Liver (tissue), 9 donors: ENCODE results near the gene TLE4. TPM values are rescaled to one million over a fixed set of nuclear protein-coding genes. Genes with fewer than 3 reads are reported as not detected.

Experiments used
- DNase-seq: peaks from one replicate; pipeline ENCODE4 v3.0.0-alpha.2; 2017; ENCODE audit warnings: low spot score
- H3K27ac ChIP-seq, 2 donors: one replicate each; pipeline ENCODE4 v1.7.0; 2013; ENCODE audit warnings: inconsistent platforms in 2 of 2, low read length in 2 of 2, control low read depth in 1 of 2, low read depth in 1 of 2, mild to moderate bottlenecking in 1 of 2
- H3K27me3 ChIP-seq, 4 donors: one replicate each; pipeline versions ENCODE4 v1.6.1 to v1.7.0; 2013; ENCODE audit warnings: low read length in 3 of 4, inconsistent platforms in 1 of 4, mild to moderate bottlenecking in 1 of 4, moderate library complexity in 1 of 4; ENCODE audit not compliant: control insufficient read depth in 4 of 4, insufficient read depth in 4 of 4
- H3K36me3 ChIP-seq, 4 donors: one replicate each; pipeline versions ENCODE4 v1.6.1 to v1.7.0; 2013; ENCODE audit warnings: low read length in 3 of 4, mild to moderate bottlenecking in 3 of 4, low read depth in 1 of 4, moderate library complexity in 1 of 4; ENCODE audit not compliant: control insufficient read depth in 4 of 4, insufficient read depth in 3 of 4
- H3K4me1 ChIP-seq, 4 donors: one replicate each; pipeline versions ENCODE4 v1.6.1 to v1.7.0; 2013; ENCODE audit warnings: low read length in 3 of 4, mild to moderate bottlenecking in 3 of 4, moderate library complexity in 1 of 4; ENCODE audit not compliant: control insufficient read depth in 4 of 4, insufficient read depth in 4 of 4
- H3K4me3 ChIP-seq, 3 donors: one replicate each; pipeline versions ENCODE4 v1.6.1 to v1.7.0; 2013; ENCODE audit warnings: low read length in 3 of 3, control low read depth in 1 of 3, low read depth in 1 of 3, mild to moderate bottlenecking in 1 of 3
- H3K9ac ChIP-seq, 2 donors: one replicate each; pipeline ENCODE4 v1.7.0; 2013; ENCODE audit warnings: low read length in 2 of 2, mild to moderate bottlenecking in 2 of 2, moderate library complexity in 2 of 2, control low read depth in 1 of 2, low read depth in 1 of 2
- H3K9me3 ChIP-seq, 4 donors: one replicate each; pipeline versions ENCODE4 v1.6.1 to v1.7.0; 2013; ENCODE audit warnings: low read length in 3 of 4; ENCODE audit not compliant: control insufficient read depth in 4 of 4
- ATF3 ChIP-seq: IDR thresholded peaks from 2 replicates; pipeline ENCODE4 v1.6.1; 2016; ENCODE audit warnings: antibody characterized with exemption
- CTCF ChIP-seq: fragments of 150-350 bp; IDR thresholded peaks from 2 replicates; pipeline ENCODE4 v1.5.1; 2017; ENCODE audit warnings: improper control_type of control experiment, low read depth, low read length; ENCODE audit not compliant: missing input control
- EGR1 ChIP-seq, 2 donors: IDR thresholded peaks; 2 replicates each; pipeline ENCODE4 v1.6.1; 2016 to 2018; ENCODE audit warnings: antibody characterized with exemption in 2 of 2, low read depth in 2 of 2
- FOXA1 ChIP-seq: IDR thresholded peaks from 2 replicates; pipeline ENCODE4 v1.6.1; 2016; ENCODE audit warnings: antibody characterized with exemption
- FOXA2 ChIP-seq: IDR thresholded peaks from 2 replicates; pipeline ENCODE4 v1.6.1; 2016; ENCODE audit warnings: antibody characterized with exemption
- GABPA ChIP-seq, 2 donors: IDR thresholded peaks in 1 of 2; conservative IDR thresholded peaks in 1 of 2; 2 replicates each; pipeline ENCODE4 v1.6.1; 2016; ENCODE audit warnings: antibody characterized with exemption in 2 of 2, mild to moderate bottlenecking in 1 of 2, moderate library complexity in 1 of 2
- HNF4A ChIP-seq, 2 donors: conservative IDR thresholded peaks; 2 replicates each; pipeline ENCODE4 v1.6.1; 2016; ENCODE audit warnings: antibody characterized with exemption in 2 of 2, mild to moderate bottlenecking in 2 of 2
- HNF4G ChIP-seq: IDR thresholded peaks from 2 replicates; pipeline ENCODE4 v1.6.1; 2016; ENCODE audit warnings: antibody characterized with exemption
- JUND ChIP-seq, 2 donors: IDR thresholded peaks; 2 replicates each; pipeline ENCODE4 v1.6.1; 2016; ENCODE audit warnings: antibody characterized with exemption in 2 of 2
- NR2F2 ChIP-seq: IDR thresholded peaks from 2 replicates; pipeline ENCODE4 v1.6.1; 2016; ENCODE audit warnings: antibody characterized with exemption
- RAD21 ChIP-seq, 2 donors: IDR thresholded peaks; 2 replicates each; pipeline ENCODE4 v1.6.1; 2016; ENCODE audit warnings: antibody characterized with exemption in 2 of 2, mild to moderate bottlenecking in 2 of 2
- RXRA ChIP-seq, 2 donors: IDR thresholded peaks; 2 replicates each; pipeline ENCODE4 v1.6.1; 2017 to 2018; ENCODE audit warnings: antibody characterized with exemption in 2 of 2, mild to moderate bottlenecking in 1 of 2
- SP1 ChIP-seq: IDR thresholded peaks from 2 replicates; pipeline ENCODE4 v1.6.1; 2018; ENCODE audit warnings: antibody characterized with exemption, mild to moderate bottlenecking
- TAF1 ChIP-seq: conservative IDR thresholded peaks from 2 replicates; pipeline ENCODE4 v1.6.1; 2016; ENCODE audit warnings: antibody characterized with exemption, mild to moderate bottlenecking
- YY1 ChIP-seq: IDR thresholded peaks from 2 replicates; pipeline ENCODE4 v1.6.1; 2016; ENCODE audit warnings: antibody characterized with exemption, mild to moderate bottlenecking
- ZBTB33 ChIP-seq: IDR thresholded peaks from 2 replicates; pipeline ENCODE4 v1.6.1; 2016; ENCODE audit warnings: antibody characterized with exemption
- WGBS: extraction: QIAGEN DNeasy Blood & Tissue Kit; methylation state at CpG from one replicate; pipeline ENCODE4 v1.1.7; 2013; 5-methylcytosine and 5-hydroxymethylcytosine counted together
- polyA plus RNA-seq, 2 donors: library from polyadenylated mRNA; stranded (reverse) in 1 of 2; unstranded in 1 of 2; fragments of 200-250 nt in 1 of 2; fragments of >200 nt in 1 of 2; fragmentation: Nextera tagmentation in 1 of 2; extraction: Ambion mirVana in 1 of 2; gene quantifications; one replicate each; pipeline versions ENCODE4 v1.2.1 to v1.2.3, GENCODE V29; 2013 to 2015
- total RNA-seq, 2 donors: library from RNA; depleted of rRNA; stranded (reverse); fragments of >200 nt; gene quantifications; one replicate each; pipeline ENCODE4 v1.2.3, GENCODE V29; 2014
- TF ChIP-seq, protein P1 (sequence below): IDR thresholded peaks from 2 replicates; pipeline ENCODE4 v1.6.1; 2016; ENCODE audit warnings: antibody characterized with exemption, mild to moderate bottlenecking
- TF ChIP-seq, protein P2 (sequence below): IDR thresholded peaks from 2 replicates; pipeline ENCODE4 v1.6.1; 2016; ENCODE audit warnings: antibody characterized with exemption
- donor health status: healthy.
- donor health status: healthy.
- donor health status: healthy.
- donor health status: healthy.
- donor health status: healthy.

Gene TLE4
- total and polyA plus RNA-seq, 4 donors, result 2.5 to 6.6 (median 4.7) TPM

DNA sequence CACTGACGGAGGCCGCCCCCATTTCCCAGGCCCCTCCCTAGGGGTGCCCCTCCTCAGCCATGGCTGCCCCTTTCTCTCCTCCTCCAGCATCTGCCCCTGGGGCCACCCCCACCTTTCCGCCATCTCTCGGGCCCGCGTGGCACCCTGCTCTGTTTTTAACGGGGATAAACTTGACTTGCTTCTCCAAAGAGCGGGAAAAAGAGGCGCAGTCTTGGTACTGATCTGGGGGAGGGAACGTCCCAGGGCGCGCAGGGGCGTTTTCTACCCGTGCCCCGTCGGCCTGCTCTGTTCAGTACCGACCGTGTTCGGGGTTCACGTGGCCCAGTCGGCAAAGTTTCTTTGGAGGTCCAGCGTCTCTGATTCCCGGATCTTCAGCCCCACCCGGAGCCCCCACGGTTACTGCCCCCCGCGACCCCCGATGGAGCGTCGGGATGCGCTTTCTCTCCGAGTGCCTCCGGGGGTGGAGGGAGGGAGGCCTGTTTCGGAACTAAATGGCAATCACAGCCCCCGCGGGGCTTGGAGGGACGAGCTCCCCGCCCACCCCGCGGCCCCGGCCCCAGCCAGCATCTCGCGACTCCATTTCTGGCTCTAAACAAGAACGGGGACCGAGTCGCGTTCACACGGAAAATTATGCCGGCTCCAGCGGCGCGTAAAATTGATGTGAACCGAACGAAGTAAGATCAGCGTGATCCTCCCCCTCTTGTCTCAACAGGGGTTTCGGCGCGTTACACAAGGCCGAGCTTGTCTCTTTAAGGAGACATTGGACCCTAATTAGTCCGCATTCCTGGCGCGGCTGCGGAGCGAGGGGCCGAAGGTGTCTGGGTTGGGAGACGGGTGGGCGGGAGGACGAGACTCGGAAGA, 1.1 kb upstream of the TLE4 start:
- Histone ChIP-seq H3K27ac (peak overlapping the region; percentile 28 to 38), H3K4me3 (peak overlapping the region; percentile 41 to 86 (median 79)), H3K9me3 (no peaks in the 10 kb centered on the region), H3K36me3 (no peaks in the 10 kb centered on the region), H3K4me1 (peaks cover 2 to 18% (median 5%) of the 10 kb centered on the region in 4 donors), H3K27me3 (no peaks in the 10 kb centered on the region), H3K9ac (no peak overlapping the region)
- TF ChIP-seq SP1, result no peak
- TF ChIP-seq RAD21 (IDR thresholded peaks at IDR 0.05), result no peak
- TF ChIP-seq ATF3, result no peak
- no peak for TF ChIP-seq HNF4G
- no peak for TF ChIP-seq ZBTB33
- TF ChIP-seq CTCF, result no peak
- no peak for TF ChIP-seq HNF4A (conservative IDR thresholded peaks at IDR 0.05)
- TF ChIP-seq NR2F2, result no peak
- TF ChIP-seq JUND (IDR thresholded peaks at IDR 0.05), result no peak
- TF ChIP-seq EGR1 (IDR thresholded peaks at IDR 0.05; ENCODE audit: low read depth in 2 of 2), result no peak
- TF ChIP-seq FOXA2, result no peak
- TF ChIP-seq, protein P1, sequence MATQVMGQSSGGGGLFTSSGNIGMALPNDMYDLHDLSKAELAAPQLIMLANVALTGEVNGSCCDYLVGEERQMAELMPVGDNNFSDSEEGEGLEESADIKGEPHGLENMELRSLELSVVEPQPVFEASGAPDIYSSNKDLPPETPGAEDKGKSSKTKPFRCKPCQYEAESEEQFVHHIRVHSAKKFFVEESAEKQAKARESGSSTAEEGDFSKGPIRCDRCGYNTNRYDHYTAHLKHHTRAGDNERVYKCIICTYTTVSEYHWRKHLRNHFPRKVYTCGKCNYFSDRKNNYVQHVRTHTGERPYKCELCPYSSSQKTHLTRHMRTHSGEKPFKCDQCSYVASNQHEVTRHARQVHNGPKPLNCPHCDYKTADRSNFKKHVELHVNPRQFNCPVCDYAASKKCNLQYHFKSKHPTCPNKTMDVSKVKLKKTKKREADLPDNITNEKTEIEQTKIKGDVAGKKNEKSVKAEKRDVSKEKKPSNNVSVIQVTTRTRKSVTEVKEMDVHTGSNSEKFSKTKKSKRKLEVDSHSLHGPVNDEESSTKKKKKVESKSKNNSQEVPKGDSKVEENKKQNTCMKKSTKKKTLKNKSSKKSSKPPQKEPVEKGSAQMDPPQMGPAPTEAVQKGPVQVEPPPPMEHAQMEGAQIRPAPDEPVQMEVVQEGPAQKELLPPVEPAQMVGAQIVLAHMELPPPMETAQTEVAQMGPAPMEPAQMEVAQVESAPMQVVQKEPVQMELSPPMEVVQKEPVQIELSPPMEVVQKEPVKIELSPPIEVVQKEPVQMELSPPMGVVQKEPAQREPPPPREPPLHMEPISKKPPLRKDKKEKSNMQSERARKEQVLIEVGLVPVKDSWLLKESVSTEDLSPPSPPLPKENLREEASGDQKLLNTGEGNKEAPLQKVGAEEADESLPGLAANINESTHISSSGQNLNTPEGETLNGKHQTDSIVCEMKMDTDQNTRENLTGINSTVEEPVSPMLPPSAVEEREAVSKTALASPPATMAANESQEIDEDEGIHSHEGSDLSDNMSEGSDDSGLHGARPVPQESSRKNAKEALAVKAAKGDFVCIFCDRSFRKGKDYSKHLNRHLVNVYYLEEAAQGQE, result no peak
- no peak for TF ChIP-seq RXRA (IDR thresholded peaks at IDR 0.05)
- no peak for TF ChIP-seq GABPA (IDR thresholded peaks at IDR 0.05 in 1 of 2, conservative IDR thresholded peaks at IDR 0.05 in 1 of 2)
- no peak for TF ChIP-seq FOXA1
- TF ChIP-seq YY1, result no peak
- TF ChIP-seq, protein P2, sequence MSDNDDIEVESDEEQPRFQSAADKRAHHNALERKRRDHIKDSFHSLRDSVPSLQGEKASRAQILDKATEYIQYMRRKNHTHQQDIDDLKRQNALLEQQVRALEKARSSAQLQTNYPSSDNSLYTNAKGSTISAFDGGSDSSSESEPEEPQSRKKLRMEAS, result no peak
- TF ChIP-seq TAF1, result no peak
- WGBS, result 2% methylated on average over 69 of the region's 69 CpGs
- DNase-seq, result peak; percentile 50
